HepG2 (cell line): Measurements from ENCODE around the gene PDZD4. TPM values are rescaled to one million over a fixed set of nuclear protein-coding genes. Genes with fewer than 3 reads are reported as not detected.

Experiments used
- ASH2L ChIP-seq: fragments of 300-600, 200-600 bp; sonication (generic); IDR thresholded peaks from 2 replicates; pipeline ENCODE4 v1.7.0; 2017; ENCODE audit warnings: low read depth, mild to moderate bottlenecking, moderate library complexity, mixed read lengths, low read length; ENCODE audit not compliant: insufficient read length
- CBFB ChIP-seq: sonication (generic); formaldehyde crosslinking; IDR thresholded peaks from 2 replicates; pipeline ENCODE4 v1.4.0; 2020; ENCODE audit warnings: missing genetic modification reagents
- CBX5 ChIP-seq: sonication (generic); formaldehyde crosslinking; IDR thresholded peaks from 2 replicates; pipeline ENCODE4 v1.4.0; 2020; ENCODE audit warnings: missing genetic modification reagents, borderline replicate concordance
- DNMT1 ChIP-seq: sonication (generic); formaldehyde crosslinking; IDR thresholded peaks from 2 replicates; pipeline ENCODE4 v1.5.1; 2020; ENCODE audit warnings: mild to moderate bottlenecking, missing genetic modification reagents
- FOXA1 ChIP-seq, 2 experiments: fragments of 450-650 bp in 1 of 2; sonication (generic) in 1 of 2; formaldehyde crosslinking in 1 of 2; IDR thresholded peaks; 2 replicates each; pipeline versions ENCODE4 v1.4.0 to v1.6.1; 2016 to 2020; ENCODE audit warnings: missing genetic modification reagents in 1 of 2
- HCFC1 ChIP-seq: fragments of 150-350 bp; IDR thresholded peaks from 2 replicates; pipeline ENCODE4 v1.6.1; 2014; ENCODE audit warnings: low read depth, low read length
- ISL2 ChIP-seq: sonication (generic); formaldehyde crosslinking; IDR thresholded peaks from 2 replicates; pipeline ENCODE4 v1.5.0; 2020; ENCODE audit warnings: missing genetic modification reagents
- KAT2B ChIP-seq: fragments of 150-350 bp; IDR thresholded peaks from 2 replicates; pipeline ENCODE4 v1.6.1; 2014; ENCODE audit warnings: low read depth, low read length, borderline replicate concordance
- MXD4 ChIP-seq: IDR thresholded peaks from 2 replicates; pipeline ENCODE4 v1.6.1; 2016; ENCODE audit warnings: mild to moderate bottlenecking, missing biosample characterization, missing genetic modification reagents
- SMARCE1 ChIP-seq: fragments of 450-650 bp; IDR thresholded peaks from 2 replicates; pipeline ENCODE4 v1.6.1; 2017; ENCODE audit warnings: borderline replicate concordance
- SNAPC4 ChIP-seq: sonication (generic); formaldehyde crosslinking; IDR thresholded peaks from 2 replicates; pipeline ENCODE4 v1.4.0; 2020; ENCODE audit warnings: mild to moderate bottlenecking, missing genetic modification reagents
- SP5 ChIP-seq: IDR thresholded peaks from 2 replicates; pipeline ENCODE4 v1.6.1; 2016; ENCODE audit warnings: low read depth, borderline replicate concordance
- TAF15 ChIP-seq: fragments of 200-400 bp; formaldehyde crosslinking; IDR thresholded peaks from one replicate; pipeline ENCODE4 v1.6.1; 2018; ENCODE audit warnings: mild to moderate bottlenecking, low read depth, low read length; ENCODE audit not compliant: poor library complexity, severe bottlenecking
- TBX3 ChIP-seq: fragments of 450-650 bp; IDR thresholded peaks from 2 replicates; pipeline ENCODE4 v1.6.1; 2017; ENCODE audit warnings: antibody characterized with exemption, mild to moderate bottlenecking, inconsistent platforms, borderline replicate concordance
- ZNF281 ChIP-seq: sonication (generic); formaldehyde crosslinking; IDR thresholded peaks from 2 replicates; pipeline ENCODE4 v1.4.0; 2020; ENCODE audit warnings: missing genetic modification reagents, borderline replicate concordance
- ZNF362 ChIP-seq: sonication (generic); formaldehyde crosslinking; IDR thresholded peaks from 2 replicates; pipeline ENCODE4 v1.4.0; 2020; ENCODE audit warnings: missing genetic modification reagents, mild to moderate bottlenecking, borderline replicate concordance
- ZNF430 ChIP-seq: sonication (generic); formaldehyde crosslinking; IDR thresholded peaks from 2 replicates; pipeline ENCODE4 v1.9.0; 2021; ENCODE audit warnings: mild to moderate bottlenecking, missing genetic modification reagents
- ZNF549 ChIP-seq: sonication (generic); formaldehyde crosslinking; IDR thresholded peaks from 2 replicates; pipeline ENCODE4 v1.5.0; 2020; ENCODE audit warnings: missing genetic modification reagents
- ZNF672 ChIP-seq: sonication (generic); formaldehyde crosslinking; IDR thresholded peaks from 2 replicates; pipeline ENCODE4 v1.8.1; 2022; ENCODE audit warnings: missing genetic modification reagents
- ZNF749 ChIP-seq: sonication (generic); formaldehyde crosslinking; IDR thresholded peaks from 2 replicates; pipeline ENCODE4 v1.8.0; 2022; ENCODE audit warnings: mild to moderate bottlenecking, missing genetic modification reagents, moderate library complexity, borderline replicate concordance
- polyA plus RNA-seq, 8 experiments: library from polyadenylated mRNA; depleted of rRNA in 3 of 8; stranded (reverse) in 7 of 8; unstranded in 1 of 8; fragments of >200 nt; fragmentation: Illumina TruSeq in 4 of 8; extraction: Trizol in 4 of 8; gene quantifications; 2 replicates each; pipeline versions ENCODE4 v1.2.1 to v1.2.3, GENCODE V29; 2011 to 2016; ENCODE audit warnings: low read depth in 4 of 8, missing spikeins in 1 of 8, mixed read lengths in 1 of 8; ENCODE audit not compliant: insufficient read depth in 1 of 8
- total RNA-seq, 5 experiments: library from RNA; depleted of rRNA; stranded (reverse); fragments of >200 nt; fragmentation: Illumina TruSeq; extraction: Trizol; gene quantifications; 2 replicates each; pipeline ENCODE4 v1.2.3, GENCODE V29; 2016; ENCODE audit warnings: low read depth in 1 of 5

Gene PDZD4
- total and polyA plus RNA-seq, 2 of the 13 experiments (the other 11 are each of a cell fraction or from before 2014, with no cell fraction given): not detected

- no peak for TF ChIP-seq ZNF362
- no peak for TF ChIP-seq FOXA1 (IDR thresholded peaks at IDR 0.05)
- no peak for TF ChIP-seq FOXA1 (CRISPR knock-in tag; IDR thresholded peaks at IDR 0.05)
- TF ChIP-seq ASH2L: peak; percentile 18
- TF ChIP-seq ZNF749 (CRISPR knock-in tag): 0 out of 2 replicates have a peak, but pooled peaks have one; percentile 47
- no peak for TF ChIP-seq ZNF549 (CRISPR knock-in tag)
- TF ChIP-seq ZNF430: 0 out of 2 replicates have a peak, but pooled peaks have one; percentile 12
- TF ChIP-seq ZNF281 (CRISPR knock-in tag): no peak
- no peak for TF ChIP-seq CBFB (CRISPR knock-in tag)
- no peak for TF ChIP-seq SP5 (CRISPR knock-in tag)
- TF ChIP-seq MXD4 (CRISPR knock-in tag): peak; percentile 72
- TF ChIP-seq SNAPC4 (CRISPR knock-in tag): 0 out of 2 replicates have a peak, but pooled peaks have one; percentile 53
- no peak; the same call in 1 of the 2 replicates for TF ChIP-seq CBX5 (CRISPR knock-in tag)
- 0 out of 2 replicates have a peak, but pooled peaks have one; percentile 15 for TF ChIP-seq HCFC1
- TF ChIP-seq ZNF672: no peak
- no peak for TF ChIP-seq KAT2B
- TF ChIP-seq SMARCE1: no peak
- TF ChIP-seq DNMT1: no peak
- TF ChIP-seq TBX3: peak; percentile 64; the same call in 1 of the 2 replicates
- TF ChIP-seq TAF15: no peak
- no peak for TF ChIP-seq ISL2 (CRISPR knock-in tag)
Observed at GRCh38 chrX:153794018-153794896, 36.1 kb downstream of the PDZD4 start, which contains the start of the genes IDH3G and SSR4 (continued).
